Right ventricle myocardium superior (tissue), 1 donor: Measurements from ENCODE around the gene SLC6A12. TPM values are rescaled to one million over a fixed set of nuclear protein-coding genes. Genes with fewer than 3 reads are reported as not detected.

Source experiments
- ATAC-seq: fragments of 200-7000 bp; cut with Tn5 transposase; one replicate; pipeline ENCODE4 v1.9.1; 2020; ENCODE audit warnings: mild to moderate bottlenecking; ENCODE audit not compliant: poor library complexity
- DNase-seq: peaks from one replicate; pipeline ENCODE4 v3.0.0-alpha.2; 2020
- intact Hi-C: fragments of 100-400 bp; cut with DNase I; formaldehyde crosslinking; loops from one replicate; pipeline ENCODE4 v1.11.2; 2022
- total RNA-seq: library from RNA; stranded (reverse); fragmentation: NEBNext Ultra II Directional; extraction: Animal tissue kit (Norgen Biotek cat#: 25700); gene quantifications from one replicate; pipeline ENCODE4 v1.2.1, GENCODE V29; 2021
- donor health status: DM: no; HTN: yes; CAD: no; lungs with severe emphysema.

SLC6A12 gene
- total RNA-seq, 1 donor from 2014 or later: 0.86 TPM

DNA sequence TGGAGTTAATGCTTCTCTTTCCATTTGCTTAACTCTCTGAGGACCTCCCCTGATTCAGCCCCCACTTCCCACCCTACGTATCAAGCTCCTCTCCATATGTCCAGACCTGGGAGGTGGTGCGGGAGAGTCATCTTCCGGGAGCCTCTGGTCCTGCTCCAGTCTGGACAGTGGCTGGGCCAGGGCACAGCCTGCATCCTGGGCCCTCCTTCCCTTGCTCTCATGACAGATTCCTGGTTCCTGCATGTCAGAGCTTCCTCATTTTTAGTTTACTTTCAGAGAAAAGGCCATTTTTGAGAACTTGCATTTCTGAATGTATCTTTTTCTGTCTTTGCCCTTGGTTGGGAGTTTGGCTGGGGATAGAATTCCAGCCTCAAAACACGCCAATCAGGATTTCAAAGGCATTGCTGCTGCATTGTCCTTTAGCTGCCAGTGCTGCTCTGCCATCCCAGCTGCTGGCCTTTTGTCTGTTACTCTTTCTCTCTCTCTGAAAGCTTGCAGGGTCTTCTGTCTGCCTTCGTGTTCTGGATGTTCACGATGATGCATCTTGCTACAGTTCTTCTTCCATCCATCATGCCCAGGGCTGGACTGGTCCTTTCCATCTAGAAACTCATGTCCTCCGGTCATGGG, 54.7 kb downstream of the SLC6A12 start:
- no peak for DNase-seq
- ATAC-seq: no peak
- intact Hi-C loops: no loop called here

GRCh38 chr12:157644-158043, 56.3 kb downstream of the SLC6A12 start:
- intact Hi-C loops: no loop called here
- no peak for DNase-seq
- ATAC-seq: no peak

DNA sequence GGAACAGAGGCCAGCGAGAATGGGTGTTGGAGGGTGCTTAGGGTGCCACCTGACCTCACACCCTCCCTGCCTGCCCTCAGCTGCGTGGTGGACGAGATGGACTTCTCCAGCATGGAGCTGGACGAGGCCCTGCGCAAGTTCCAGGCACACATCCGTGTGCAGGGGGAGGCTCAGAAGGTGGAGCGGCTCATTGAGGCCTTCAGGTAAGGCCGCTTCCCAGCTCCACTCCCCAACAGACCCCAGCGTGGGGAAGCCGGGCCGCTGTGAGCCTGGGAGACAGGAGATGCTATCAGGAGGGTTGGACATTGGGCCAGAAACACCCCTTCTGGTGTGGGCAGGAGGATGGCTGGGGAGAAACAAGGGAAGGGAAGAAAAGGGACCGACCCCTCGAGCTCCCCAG, 57.0 kb downstream of the SLC6A12 start:
- DNase-seq (no peak), ATAC-seq (no peak)
- intact Hi-C loops: no loop called here

DNA sequence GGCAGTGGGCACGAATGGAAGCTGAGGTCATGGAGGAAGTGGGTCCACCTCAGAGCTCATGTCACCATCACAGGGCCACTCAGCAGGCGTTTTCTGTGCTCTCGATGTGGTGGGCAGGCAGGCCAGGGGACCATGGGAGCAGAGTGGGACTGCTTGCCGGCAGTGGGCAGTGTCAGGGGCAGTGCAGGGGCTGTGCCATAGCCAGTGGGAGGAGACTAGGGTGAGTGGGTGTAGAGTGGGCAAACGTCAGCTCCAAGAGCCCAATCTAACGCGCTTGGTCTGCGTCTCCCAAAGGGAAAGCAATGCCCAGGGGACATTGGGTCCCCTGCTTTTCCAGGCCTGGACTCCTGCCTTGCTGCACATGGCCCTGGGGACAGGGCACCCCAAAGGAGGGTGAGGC, 58.3 kb downstream of the SLC6A12 start:
- ATAC-seq (no peak), DNase-seq (no peak)
- intact Hi-C loops: no loop called here

GRCh38 chr12:155006-155405, 59.0 kb downstream of the SLC6A12 start:
- intact Hi-C loops: no loop called here
- DNase-seq: no peak
- no peak for ATAC-seq

DNA sequence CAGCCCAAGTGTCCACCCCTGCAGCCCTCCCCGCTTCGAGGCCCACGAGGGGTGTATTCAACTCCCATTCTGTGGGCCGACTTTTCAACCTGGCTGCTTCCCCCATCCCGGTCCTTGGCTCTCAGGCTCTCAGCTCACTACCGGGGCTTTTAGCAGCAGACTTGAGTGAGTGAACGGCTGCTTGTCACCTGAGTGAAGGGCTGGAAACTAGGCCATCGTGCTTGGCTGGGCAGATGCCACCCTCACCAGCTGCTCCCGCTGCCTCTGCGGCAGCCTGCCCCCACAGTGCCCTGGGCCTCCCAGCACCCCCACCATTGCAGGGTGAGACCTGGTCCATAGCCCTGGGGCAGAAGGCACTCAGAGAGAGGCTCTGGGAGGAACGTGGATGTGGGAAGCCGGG, 59.9 kb downstream of the SLC6A12 start:
- intact Hi-C loops: no loop called here
- DNase-seq (no peak), ATAC-seq (no peak)

DNA sequence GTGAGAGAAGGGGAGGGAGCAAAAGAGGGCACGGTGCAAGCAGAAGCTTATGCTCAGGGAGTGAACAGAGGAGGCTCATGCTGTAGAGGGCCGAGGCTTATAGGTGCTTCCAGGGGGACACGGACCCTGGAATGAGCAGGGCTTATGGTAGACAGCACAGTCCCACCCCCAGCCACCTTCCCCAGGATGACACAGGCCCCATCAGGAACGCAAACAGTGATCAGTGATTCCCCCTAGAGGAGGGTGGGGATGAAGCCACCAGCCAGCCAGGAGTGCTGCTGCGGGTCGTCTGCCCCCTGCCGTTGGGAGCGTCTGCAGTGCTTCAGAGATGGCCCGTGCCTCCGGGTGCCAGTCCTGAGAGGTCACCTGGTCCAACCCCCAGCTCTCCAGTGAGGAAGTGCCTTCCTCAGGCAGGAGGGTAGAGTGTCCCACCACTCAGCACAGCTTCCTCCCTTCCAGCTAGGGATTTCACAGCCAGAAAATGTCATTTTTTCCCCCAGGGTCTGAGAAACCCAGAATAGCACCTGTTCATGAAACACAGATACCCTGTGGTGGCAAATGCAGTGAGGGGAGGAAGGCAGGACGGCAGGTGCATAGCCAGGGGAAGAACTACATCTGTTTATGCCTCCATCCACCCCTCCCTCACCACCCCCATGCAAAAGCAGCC, 60.7 kb downstream of the SLC6A12 start:
- ATAC-seq (peak; percentile 84), DNase-seq (peak; percentile 70)
- intact Hi-C loops: no loop called here

GRCh38 chr12:152440-152839, 61.5 kb downstream of the SLC6A12 start:
- intact Hi-C loops: no loop called here
- ATAC-seq: no peak
- no peak for DNase-seq

GRCh38 chr12:151579-151978, 62.4 kb downstream of the SLC6A12 start:
- DNase-seq: no peak
- intact Hi-C loops: no loop called here

DNA sequence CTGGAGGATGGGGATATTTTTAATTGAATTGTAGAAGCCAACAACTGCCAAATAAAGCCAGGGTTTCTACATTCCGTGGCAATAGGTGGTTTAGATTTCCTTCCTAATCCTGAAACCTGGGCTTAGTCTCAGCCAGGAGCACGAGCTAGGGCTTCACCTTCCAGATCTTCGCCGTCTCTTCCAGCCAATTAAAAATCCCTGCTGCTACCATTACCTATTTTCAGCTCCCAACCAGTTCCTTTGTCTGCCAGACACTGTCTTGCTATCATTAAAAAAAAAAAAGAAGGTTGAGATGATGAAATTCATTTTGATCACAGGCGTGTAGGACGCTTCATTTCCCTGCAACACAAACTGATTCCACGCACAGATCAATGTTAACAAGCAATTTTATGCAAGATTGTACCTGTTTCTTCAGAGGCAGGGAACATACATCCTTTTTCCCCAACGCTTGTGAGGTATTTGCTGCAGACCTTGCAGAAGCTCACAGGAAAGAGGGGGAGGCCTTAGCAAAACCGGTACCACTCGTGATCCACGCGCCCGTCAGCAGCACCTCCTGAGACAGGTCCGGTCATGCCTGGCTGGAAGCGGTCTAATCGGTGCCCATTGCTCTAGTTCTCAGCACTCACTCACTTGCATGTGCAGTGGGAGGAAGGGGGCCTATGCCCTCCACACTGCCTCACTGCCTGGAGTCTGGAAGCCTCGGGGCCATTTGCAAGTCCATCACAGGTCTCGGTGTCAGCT, 65.1 kb downstream of the SLC6A12 start:
- ATAC-seq (no peak), DNase-seq (no peak)
- intact Hi-C loops: no loop called here

More at GRCh38 chr12:151579-151978, 62.4 kb downstream of the SLC6A12 start:
- no peak for ATAC-seq

DNA sequence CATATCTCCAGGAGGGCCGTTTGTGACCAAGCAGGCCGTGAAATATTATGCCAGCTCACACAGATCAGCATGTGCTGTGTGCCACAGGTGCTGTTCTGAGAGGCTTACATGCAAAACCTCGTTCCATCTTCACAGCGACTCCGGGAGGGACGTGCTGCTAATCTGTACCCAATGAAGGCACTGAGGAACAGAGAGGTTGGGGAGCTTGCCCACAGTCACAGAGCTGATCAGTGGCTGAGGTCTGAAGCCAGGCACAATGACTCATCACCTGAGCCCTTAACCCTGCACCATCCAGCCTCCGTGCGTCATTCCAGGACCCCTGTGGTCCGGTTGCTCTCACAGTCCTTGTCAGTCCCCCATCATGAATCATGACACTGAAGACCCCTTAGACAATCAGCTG, 66.7 kb downstream of the SLC6A12 start:
- ATAC-seq (no peak), DNase-seq (no peak)
- intact Hi-C loops: no loop called here

GRCh38 chr12:145369-145960, 68.5 kb downstream of the SLC6A12 start:
- intact Hi-C loops: no loop called here
- DNase-seq (no peak), ATAC-seq (no peak)

DNA sequence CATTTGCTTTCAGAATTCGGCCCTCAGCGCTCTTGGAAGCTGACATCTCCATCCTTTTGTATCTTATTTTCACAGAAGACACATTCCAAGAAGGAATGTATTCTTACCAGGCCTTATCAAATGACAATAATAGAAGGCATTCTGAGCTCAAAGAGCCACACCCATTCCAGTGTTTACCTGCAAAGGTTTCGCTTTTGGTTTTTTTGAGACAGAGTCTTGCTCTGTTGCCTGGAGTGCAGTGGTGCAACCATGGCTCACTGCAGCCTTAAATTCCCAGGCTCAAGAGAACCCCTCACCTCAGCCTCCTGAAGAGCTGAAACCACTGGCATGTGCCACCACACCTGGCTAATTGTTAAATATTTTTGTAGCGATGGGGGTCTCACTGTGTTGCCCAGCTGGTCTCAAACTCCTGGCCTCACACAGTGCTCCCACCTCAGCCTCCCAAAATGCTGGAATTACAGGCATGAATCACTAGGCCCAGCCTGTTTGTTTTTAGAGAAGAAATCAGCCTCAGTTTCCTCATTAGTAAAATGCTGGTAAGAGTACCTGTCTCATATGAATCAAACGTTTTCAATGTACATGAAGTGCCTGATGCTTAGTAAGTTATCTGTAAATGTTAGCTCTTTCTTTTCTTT, 69.2 kb downstream of the SLC6A12 start:
- ATAC-seq (no peak), DNase-seq (no peak)
- intact Hi-C loops: no loop called here

- ATAC-seq (no peak), DNase-seq (no peak)
- intact Hi-C loops: no loop called here
Observed at GRCh38 chr12:143964-144649, 69.8 kb downstream of the SLC6A12 start.

DNA sequence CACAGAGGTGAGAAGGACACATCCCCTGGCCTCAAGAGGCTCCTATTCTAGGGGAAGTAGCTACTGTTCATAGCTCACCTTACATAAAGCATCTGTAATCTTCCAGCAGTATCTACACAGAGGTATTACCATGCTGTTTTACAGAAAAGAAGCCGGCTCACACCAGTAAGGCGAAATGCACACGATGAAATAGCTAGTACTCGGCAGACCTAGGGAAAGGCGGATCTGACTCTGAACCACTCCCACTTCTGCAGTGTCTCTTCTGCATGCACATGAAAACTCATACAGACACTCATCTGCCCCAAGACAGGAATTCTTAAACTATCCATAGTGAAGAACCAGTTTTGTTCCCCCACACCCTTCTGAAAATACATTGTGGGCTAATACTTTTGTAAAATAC, 73.8 kb downstream of the SLC6A12 start:
- DNase-seq (no peak), ATAC-seq (no peak)
- intact Hi-C loops: no loop called here
